ENCODE data around the gene MT1M.
"Not testable (repeated sequence)": the region's sequence is repeated elsewhere in the genome, so short reads cannot be mapped to it uniquely, and the experiment has no call there.

MT1M gene
- total RNA-seq: 0 reads per million in 2 experiments

GRCh38 chr16:56632156-56632847 is at the start of gene MT1M:
Gene MT1M, plus strand, starts transcription at chr16:56632659. Its CDS starts 73 bp downstream, at chr16:56632732.
- no peak for DNase-seq (ENCODE audit: low read depth)

GRCh38 chr16:56582911-56583310 is 49.5 kb upstream of the MT1M start:
- DNase-seq (ENCODE audit: low read depth): not testable (repeated sequence)

- no peak for DNase-seq (ENCODE audit: low read depth)
Measured at GRCh38 chr16:56583351-56584168, 48.9 kb upstream of the MT1M start.

GRCh38 chr16:56584276-56584675 is 48.2 kb upstream of the MT1M start:
- no peak for DNase-seq (ENCODE audit: low read depth)

- DNase-seq (ENCODE audit: low read depth): no peak
Measured at GRCh38 chr16:56588781-56589140, 43.7 kb upstream of the MT1M start.

- DNase-seq (ENCODE audit: low read depth): no peak
Measured at GRCh38 chr16:56589141-56590039, 43.1 kb upstream of the MT1M start, which contains the start of gene MT3. Gene MT3, plus strand, starts transcription at chr16:56589528. Its CDS starts 63 bp downstream, at chr16:56589591.

- no peak for DNase-seq (ENCODE audit: low read depth)
Measured at GRCh38 chr16:56591377-56592060, 40.9 kb upstream of the MT1M start.

- DNase-seq (ENCODE audit: low read depth): no peak
Measured at GRCh38 chr16:56593573-56594291, 38.7 kb upstream of the MT1M start.

GRCh38 chr16:56594292-56594619 is 38.2 kb upstream of the MT1M start:
- no peak for DNase-seq (ENCODE audit: low read depth)

GRCh38 chr16:56600398-56600999 is 32.0 kb upstream of the MT1M start:
- DNase-seq (ENCODE audit: low read depth): no peak

- no peak for DNase-seq (ENCODE audit: low read depth)
Measured at GRCh38 chr16:56601325-56601724, 31.1 kb upstream of the MT1M start.

GRCh38 chr16:56603589-56603988 is 28.9 kb upstream of the MT1M start:
- DNase-seq (ENCODE audit: low read depth): no peak

- no peak for DNase-seq (ENCODE audit: low read depth)
Measured at GRCh38 chr16:56604966-56605365, 27.5 kb upstream of the MT1M start.

- DNase-seq (ENCODE audit: low read depth): no peak
Measured at GRCh38 chr16:56605475-56605874, 27.0 kb upstream of the MT1M start.

- DNase-seq (ENCODE audit: low read depth): no peak
Measured at GRCh38 chr16:56606071-56606475, 26.4 kb upstream of the MT1M start.

GRCh38 chr16:56606476-56607108 is 25.9 kb upstream of the MT1M start:
- no peak for DNase-seq (ENCODE audit: low read depth)

- no peak for DNase-seq (ENCODE audit: low read depth)
Measured at GRCh38 chr16:56607109-56607618, 25.3 kb upstream of the MT1M start.

- DNase-seq (ENCODE audit: low read depth): no peak
Measured at GRCh38 chr16:56607675-56608042, 24.8 kb upstream of the MT1M start.

GRCh38 chr16:56608043-56608875 is 24.2 kb upstream of the MT1M start, which contains the start of gene MT2A:
Gene MT2A, plus strand, starts transcription at chr16:56608584. Its CDS starts 72 bp downstream, at chr16:56608656.
- DNase-seq (ENCODE audit: low read depth): peak; percentile 78
